ENCODE measurements around the gene BRI3.

Gene BRI3

GRCh38 chr7:98287486-98287959, 6.0 kb downstream of the BRI3 start:
- no peak for DNase-seq

- no peak for DNase-seq
Observed at GRCh38 chr7:98288064-98288823, 6.8 kb downstream of the BRI3 start.

GRCh38 chr7:98289333-98289875, 7.9 kb downstream of the BRI3 start:
- no peak for DNase-seq

- no peak for DNase-seq
Observed at GRCh38 chr7:98291717-98292116, 10.2 kb downstream of the BRI3 start.

GRCh38 chr7:98293265-98293664, 11.8 kb downstream of the BRI3 start:
- DNase-seq, result no peak

GRCh38 chr7:98293746-98294145, 12.3 kb downstream of the BRI3 start:
- DNase-seq, result no peak

- DNase-seq, result no peak
Observed at GRCh38 chr7:98294326-98294725, 12.8 kb downstream of the BRI3 start.

- DNase-seq, result no peak
Observed at GRCh38 chr7:98294798-98295382, 13.4 kb downstream of the BRI3 start.

GRCh38 chr7:98295467-98296192, 14.1 kb downstream of the BRI3 start:
- DNase-seq, result no peak

- DNase-seq, result no peak
Observed at GRCh38 chr7:98296833-98297232, 15.3 kb downstream of the BRI3 start.

- no peak for DNase-seq
Observed at GRCh38 chr7:98297626-98298286, 16.3 kb downstream of the BRI3 start.

GRCh38 chr7:98300595-98301372, 19.3 kb downstream of the BRI3 start:
- DNase-seq, result no peak

GRCh38 chr7:98301693-98302470, 20.4 kb downstream of the BRI3 start:
- DNase-seq, result no peak

GRCh38 chr7:98303176-98303865, 21.8 kb downstream of the BRI3 start:
- no peak for DNase-seq

- no peak for DNase-seq
Observed at GRCh38 chr7:98303906-98304305, 22.4 kb downstream of the BRI3 start.

GRCh38 chr7:98305951-98306535, 24.6 kb downstream of the BRI3 start:
- no peak for DNase-seq

- no peak for DNase-seq
Observed at GRCh38 chr7:98307971-98308466, 26.5 kb downstream of the BRI3 start.

- no peak for DNase-seq
Observed at GRCh38 chr7:98309566-98309965, 28.1 kb downstream of the BRI3 start.

GRCh38 chr7:98312201-98312600, 30.7 kb downstream of the BRI3 start:
- DNase-seq, result no peak

- DNase-seq, result no peak
Observed at GRCh38 chr7:98314469-98314868, 33.0 kb downstream of the BRI3 start.

Data from T-helper 2 cell (primary cell).